B cell (primary cell): ENCODE measurements around the gene NRN1L. TPM values are rescaled to one million over a fixed set of nuclear protein-coding genes. Genes with fewer than 3 reads are reported as not detected.

Experiments used
- ATAC-seq: fragments of 200-7000 bp; cut with Tn5 transposase; one replicate; pipeline ENCODE4 v1.10.0; 2021; ENCODE audit warnings: low read depth, mild to moderate bottlenecking, moderate number of reproducible peaks, moderate library complexity
- CTCF ChIA-PET: fragments of 350-600 bp; sonication (Branson Sonifier 250); formaldehyde crosslinking; loops from one replicate; lab custom pipeline; 2021; ENCODE audit warnings: antibody characterized with exemption, inconsistent platforms; lab: Charles Lee
- POLR2A ChIA-PET: fragments of 350-600 bp; sonication (Branson Sonifier 250); formaldehyde crosslinking; loops from one replicate; lab custom pipeline; 2021; ENCODE audit warnings: antibody characterized with exemption; lab: Charles Lee
- DNase-seq: peaks from one replicate; pipeline ENCODE4 v3.0.0; 2013
- H2AFZ ChIP-seq: 2 replicates; pipeline ENCODE4 v1.6.1; 2012; ENCODE audit warnings: mild to moderate bottlenecking, low read depth, low read length; ENCODE audit not compliant: insufficient read depth, poor library complexity, severe bottlenecking
- H3K27ac ChIP-seq, 2 donors: 1 replicate in 1 of 2; 2 replicates in 1 of 2; pipeline ENCODE4 v1.5.1; 2012 to 2013; ENCODE audit warnings: low read length in 2 of 2, mild to moderate bottlenecking in 2 of 2, moderate library complexity in 1 of 2
- H3K27me3 ChIP-seq, 4 experiments: fragments of 200-600 bp in 1 of 4; sonication (generic) in 1 of 4; replicated peaks in 1 of 4; 1 replicate in 2 of 4; 2 replicates in 2 of 4; pipeline versions ENCODE4 v1.6.1 to v1.7.0; 2013 to 2016; ENCODE audit warnings: low read length in 3 of 4, mild to moderate bottlenecking in 2 of 4, mixed read lengths in 1 of 4, moderate library complexity in 1 of 4; ENCODE audit not compliant: insufficient read depth in 4 of 4, control insufficient read depth in 3 of 4; ENCODE audit errors: control extremely low read depth in 1 of 4
- H3K36me3 ChIP-seq, 2 experiments: replicated peaks in 1 of 2; 1 replicate in 1 of 2; 2 replicates in 1 of 2; pipeline versions ENCODE4 v1.6.1 to v1.7.1; 2013; ENCODE audit warnings: low read length in 1 of 2; ENCODE audit not compliant: insufficient read depth in 2 of 2, control insufficient read depth in 1 of 2; ENCODE audit errors: control extremely low read depth in 1 of 2, extremely low read depth in 1 of 2
- H3K4me1 ChIP-seq, 2 donors: fragments of 200-600 bp in 1 of 2; sonication (generic) in 1 of 2; 1 replicate in 1 of 2; 2 replicates in 1 of 2; pipeline versions ENCODE4 v1.5.1 to v1.6.1; 2013 to 2017; ENCODE audit warnings: low read length in 2 of 2; ENCODE audit not compliant: control insufficient read depth in 2 of 2, insufficient read depth in 2 of 2
- H3K4me2 ChIP-seq: replicated peaks from 2 replicates; pipeline ENCODE3; 2012; ENCODE audit warnings: mild to moderate bottlenecking, low read depth, low read length; ENCODE audit not compliant: poor library complexity, severe bottlenecking
- H3K4me3 ChIP-seq, 5 experiments: fragments of 200-600 bp in 1 of 5; sonication (generic) in 1 of 5; 1 replicate in 3 of 5; 2 replicates in 2 of 5; pipeline versions ENCODE4 v1.5.1 to v1.7.0; 2011 to 2016; ENCODE audit warnings: low read length in 4 of 5, mild to moderate bottlenecking in 4 of 5, low read depth in 2 of 5, control low read depth in 1 of 5, moderate library complexity in 1 of 5; ENCODE audit not compliant: insufficient read depth in 1 of 5; ENCODE audit errors: control extremely low read depth in 1 of 5, extremely low read depth in 1 of 5
- H3K79me2 ChIP-seq: fragments of 200-600 bp; sonication (generic); one replicate; pipeline ENCODE4 v1.6.0; 2016; ENCODE audit warnings: low read length; ENCODE audit not compliant: control insufficient read depth, insufficient read depth
- H3K9ac ChIP-seq: fragments of 200-600 bp; sonication (generic); 2 replicates; pipeline ENCODE4 v1.6.1; 2017; ENCODE audit warnings: mild to moderate bottlenecking, low read length, moderate library complexity
- H3K9me3 ChIP-seq, 3 donors: one replicate each; pipeline versions ENCODE4 v1.6.1 to v1.7.1; 2013; ENCODE audit warnings: low read length in 2 of 3; ENCODE audit not compliant: control insufficient read depth in 2 of 3, insufficient read depth in 1 of 3; ENCODE audit errors: control extremely low read depth in 1 of 3
- H4K20me1 ChIP-seq: 2 replicates; pipeline ENCODE4 v1.6.0; 2012; ENCODE audit warnings: mild to moderate bottlenecking, low read length; ENCODE audit not compliant: insufficient read depth, control insufficient read depth, poor library complexity, severe bottlenecking
- H3K27ac Mint-ChIP-seq: one replicate; pipeline ENCODE4 v1.8.0; 2021; ENCODE audit warnings: mixed read lengths
- H3K27me3 Mint-ChIP-seq: one replicate; pipeline ENCODE4 v1.8.0; 2021; ENCODE audit warnings: mixed read lengths
- H3K4me1 Mint-ChIP-seq: one replicate; pipeline ENCODE4 v1.8.0; 2021; ENCODE audit warnings: mixed read lengths
- H3K4me3 Mint-ChIP-seq: one replicate; pipeline ENCODE4 v1.8.0; 2021; ENCODE audit warnings: mixed read lengths
- H3K9me3 Mint-ChIP-seq: one replicate; pipeline ENCODE4 v1.8.0; 2022; ENCODE audit warnings: mixed read lengths; ENCODE audit not compliant: insufficient read depth
- EZH2 ChIP-seq: IDR thresholded peaks from 2 replicates; pipeline ENCODE4 v1.6.1; 2012; ENCODE audit warnings: borderline replicate concordance, low read depth, mild to moderate bottlenecking, moderate library complexity, low read length; ENCODE audit not compliant: insufficient read depth, poor library complexity, severe bottlenecking
- WGBS: methylation state at CpG from one replicate; pipeline ENCODE4 v1.1.5; 2013; ENCODE audit warnings: missing lambda C conversion rate; ENCODE audit not compliant: insufficient coverage; 5-methylcytosine and 5-hydroxymethylcytosine counted together
- intact Hi-C: fragments of 100-400 bp; cut with micrococcal nuclease; formaldehyde crosslinking; loops from one replicate; pipeline ENCODE4 v1.10.0; 2022
- polyA plus RNA-seq: library from polyadenylated mRNA; depleted of rRNA; stranded (reverse); fragments of >200 nt; gene quantifications from 2 replicates; pipeline ENCODE4 v1.2.3, GENCODE V29; 2012
- total RNA-seq, 2 donors: library from RNA; stranded (reverse); fragments of 120-200 nt in 1 of 2; gene quantifications; 1 replicate in 1 of 2; 2 replicates in 1 of 2; pipeline versions ENCODE4 v1.2.3 to v1.2.4, GENCODE V29; 2013 to 2022
- TF ChIP-seq, protein P1 (sequence below): fragments of 200-600 bp; IDR thresholded peaks from one replicate; pipeline ENCODE4 v1.8.0; 2022; ENCODE audit warnings: antibody characterized with exemption, mild to moderate bottlenecking

The NRN1L gene
- total and polyA plus RNA-seq, 2 donors (not counting 1 experiment from before 2014, with no cell fraction given): 2.1 to 4.1 TPM

DNA sequence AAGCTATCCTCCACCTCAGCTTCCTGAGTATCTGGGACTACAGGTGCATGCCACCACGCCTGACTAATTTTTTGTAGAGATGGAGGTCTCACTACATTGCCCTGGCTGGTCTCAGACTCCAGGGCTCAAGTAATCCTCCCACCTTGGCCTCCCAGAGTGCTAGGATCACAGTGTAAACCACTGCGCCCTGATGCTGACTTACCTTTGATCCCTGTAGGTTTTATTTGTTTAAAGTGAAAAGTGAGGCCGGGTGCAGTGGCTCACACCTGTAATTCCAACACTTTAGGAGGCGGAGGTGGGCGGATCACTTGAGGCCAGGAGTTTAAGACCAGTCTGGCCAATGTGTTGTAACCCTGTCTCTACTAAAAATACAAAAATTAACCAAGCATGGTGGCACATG is 17.0 kb downstream of the NRN1L start:
- POLR2A ChIA-PET: no interaction called here

DNA sequence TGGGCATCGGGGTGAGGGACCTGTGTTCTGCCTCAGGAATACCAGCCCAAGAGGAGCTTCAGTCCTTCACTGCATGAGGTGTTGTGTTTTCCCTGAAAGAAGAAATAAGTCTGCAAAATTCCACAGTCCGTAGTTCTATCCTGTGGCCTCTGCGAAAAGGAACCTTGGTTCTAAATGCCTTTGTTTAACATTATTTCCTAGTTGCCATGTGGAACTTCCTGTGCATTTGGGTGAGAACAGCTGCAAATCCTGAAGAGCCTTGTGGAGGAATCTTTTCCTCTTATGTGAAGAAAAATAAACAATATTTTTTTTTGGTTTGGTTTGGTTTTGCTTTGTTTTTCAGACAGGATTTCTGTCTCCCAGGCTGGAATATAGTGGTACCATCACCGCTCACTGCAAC is 18.1 kb downstream of the NRN1L start:
- peaks cover 26% of the 10 kb centered on the region for H4K20me1 ChIP-seq
- POLR2A ChIA-PET: no interaction called here
- H3K79me2 ChIP-seq: peaks cover 77% of the 10 kb centered on the region
- CTCF ChIA-PET: interaction anchor here (1.2 kb wide), 1 partner anchor 12 kb away, joined by 3 read pairs; no protein-coding TSS in a partner anchor
- no peaks in the 10 kb centered on the region for H3K27me3 Mint-ChIP-seq
- no peak overlapping the region for H3K4me3 ChIP-seq
- no peaks in the 10 kb centered on the region for H3K9me3 Mint-ChIP-seq
- 100% methylated on average over 1 of the region's 4 CpGs for WGBS
- H3K36me3 ChIP-seq: peaks cover 1 to 11% of the 10 kb centered on the region in 2 experiments
- no peak overlapping the region for H3K27ac Mint-ChIP-seq
- no peaks in the 10 kb centered on the region for H3K4me1 ChIP-seq
- H2AFZ ChIP-seq: no peak overlapping the region
- TF ChIP-seq EZH2: no peak
- TF ChIP-seq, protein P1, sequence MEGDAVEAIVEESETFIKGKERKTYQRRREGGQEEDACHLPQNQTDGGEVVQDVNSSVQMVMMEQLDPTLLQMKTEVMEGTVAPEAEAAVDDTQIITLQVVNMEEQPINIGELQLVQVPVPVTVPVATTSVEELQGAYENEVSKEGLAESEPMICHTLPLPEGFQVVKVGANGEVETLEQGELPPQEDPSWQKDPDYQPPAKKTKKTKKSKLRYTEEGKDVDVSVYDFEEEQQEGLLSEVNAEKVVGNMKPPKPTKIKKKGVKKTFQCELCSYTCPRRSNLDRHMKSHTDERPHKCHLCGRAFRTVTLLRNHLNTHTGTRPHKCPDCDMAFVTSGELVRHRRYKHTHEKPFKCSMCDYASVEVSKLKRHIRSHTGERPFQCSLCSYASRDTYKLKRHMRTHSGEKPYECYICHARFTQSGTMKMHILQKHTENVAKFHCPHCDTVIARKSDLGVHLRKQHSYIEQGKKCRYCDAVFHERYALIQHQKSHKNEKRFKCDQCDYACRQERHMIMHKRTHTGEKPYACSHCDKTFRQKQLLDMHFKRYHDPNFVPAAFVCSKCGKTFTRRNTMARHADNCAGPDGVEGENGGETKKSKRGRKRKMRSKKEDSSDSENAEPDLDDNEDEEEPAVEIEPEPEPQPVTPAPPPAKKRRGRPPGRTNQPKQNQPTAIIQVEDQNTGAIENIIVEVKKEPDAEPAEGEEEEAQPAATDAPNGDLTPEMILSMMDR: no peak
- no peaks in the 10 kb centered on the region for H3K27me3 ChIP-seq
- H3K4me3 Mint-ChIP-seq: no peak overlapping the region
- no peak overlapping the region for H3K9ac ChIP-seq
- intact Hi-C loops: no loop called here
- no peak for ATAC-seq
- no peaks in the 10 kb centered on the region for H3K4me1 Mint-ChIP-seq
- no peak overlapping the region for H3K4me2 ChIP-seq
- no peaks in the 10 kb centered on the region for H3K9me3 ChIP-seq
- no peak overlapping the region for H3K27ac ChIP-seq
- no peak for DNase-seq

More for the DNA sequence above, 17.0 kb downstream of the NRN1L start:
- Mint-ChIP-seq H3K27me3 (no peaks in the 10 kb centered on the region), H3K27ac (no peak overlapping the region), H3K9me3 (no peaks in the 10 kb centered on the region), H3K4me3 (no peak overlapping the region), H3K4me1 (peaks cover 5% of the 10 kb centered on the region)
- intact Hi-C loops: no loop called here
- Histone ChIP-seq H3K9ac (no peak overlapping the region), H3K36me3 (peaks cover 1 to 11% of the 10 kb centered on the region in 2 experiments), H3K4me2 (no peak overlapping the region), H4K20me1 (peaks cover 32% of the 10 kb centered on the region), H2AFZ (no peak overlapping the region), H3K4me1 (no peaks in the 10 kb centered on the region), H3K9me3 (no peaks in the 10 kb centered on the region), H3K27ac (no peak overlapping the region), H3K4me3 (no peak overlapping the region), H3K27me3 (no peaks in the 10 kb centered on the region), H3K79me2 (peaks cover 78% of the 10 kb centered on the region)
- 100% methylated on average over 2 of the region's 5 CpGs for WGBS
- TF ChIP-seq EZH2: no peak
- TF ChIP-seq, protein P1: no peak
- CTCF ChIA-PET: no interaction called here
- DNase-seq (no peak), ATAC-seq (no peak)
